Jurkat, Clone E6-1 (cell line): ENCODE results near the gene KAT2A.

Experiments used
- DNase-seq: peaks from one replicate; pipeline ENCODE4 v3.0.0-alpha.2; 2011; ENCODE audit warnings: low read depth, low spot score
- H3K4me3 ChIP-seq: 2 replicates; pipeline ENCODE4 v1.5.1; 2011; ENCODE audit warnings: mild to moderate bottlenecking, low read length, control low read depth, moderate library complexity

Gene KAT2A

GRCh38 chr17:42136654-42137051 lies 15.5 kb upstream of the KAT2A start:
- H3K4me3 ChIP-seq = no peak overlapping the region
- DNase-seq = no peak

GRCh38 chr17:42135664-42136653 lies 14.8 kb upstream of the KAT2A start:
- no peak overlapping the region for H3K4me3 ChIP-seq
- DNase-seq = no peak

- no peak for DNase-seq
- H3K4me3 ChIP-seq = no peak overlapping the region
These were observed 14.0 kb upstream of the KAT2A start for GRCh38 chr17:42135151-42135550.

GRCh38 chr17:42133461-42134041 lies 12.4 kb upstream of the KAT2A start:
- peak; percentile 92 for DNase-seq
- H3K4me3 ChIP-seq = no peak overlapping the region

DNA sequence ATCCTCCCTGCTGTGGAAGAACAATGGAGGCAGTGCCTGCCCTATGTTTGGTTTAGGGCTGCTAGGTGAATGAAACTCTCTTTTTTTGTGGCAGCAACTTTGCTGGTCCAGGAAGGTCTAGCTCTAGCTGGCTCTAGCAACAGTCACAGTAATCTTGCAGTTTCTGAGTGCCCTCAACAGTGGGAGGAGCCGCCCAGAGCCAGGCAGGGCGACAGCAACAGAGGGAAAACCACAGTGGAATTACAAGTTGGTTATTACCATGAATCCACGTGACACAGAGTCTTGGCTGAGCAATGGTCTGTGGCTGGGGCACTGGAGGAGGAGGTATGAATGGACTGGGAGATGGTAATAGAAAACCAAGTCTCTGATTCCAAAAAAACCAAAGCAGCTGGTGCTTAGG lies 11.8 kb upstream of the KAT2A start:
- H3K4me3 ChIP-seq = no peak overlapping the region
- DNase-seq = peak; percentile 51

- no peak for DNase-seq
- H3K4me3 ChIP-seq = no peak overlapping the region
These were observed 10.8 kb upstream of the KAT2A start for GRCh38 chr17:42131981-42132432.

- no peak for DNase-seq
- no peak overlapping the region for H3K4me3 ChIP-seq
These were observed 10.1 kb upstream of the KAT2A start for GRCh38 chr17:42131232-42131631.

DNA sequence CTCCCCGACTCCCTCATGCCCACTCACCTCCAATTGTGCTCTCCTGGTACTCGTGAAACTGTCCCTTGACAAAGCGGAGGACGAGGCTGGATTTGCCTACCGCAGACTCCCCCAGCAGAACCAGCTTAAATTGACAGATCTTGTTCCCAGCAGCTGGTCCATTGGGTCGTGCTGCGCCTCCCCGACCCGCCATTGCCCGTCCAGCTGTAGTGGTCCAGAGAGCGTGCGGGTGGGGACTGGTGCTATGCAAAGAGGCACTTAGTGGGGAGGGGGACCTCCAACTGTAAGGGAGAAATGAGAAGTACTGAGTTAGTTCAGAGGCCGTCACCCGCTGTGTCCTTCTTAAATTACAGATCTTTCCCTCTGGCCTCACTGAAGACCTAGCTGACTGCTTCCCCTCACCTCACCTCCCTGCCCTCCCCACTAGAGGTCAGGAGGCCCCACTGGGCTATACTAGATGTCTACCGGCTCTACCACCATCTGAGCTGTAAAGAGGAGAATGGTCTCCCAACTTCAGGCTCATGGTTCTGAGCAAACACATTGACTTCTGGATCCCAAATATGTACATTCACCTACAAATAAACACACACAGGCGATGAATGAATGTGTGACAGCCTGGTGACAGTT lies 9.3 kb upstream of the KAT2A start:
- H3K4me3 ChIP-seq = no peak overlapping the region
- DNase-seq = no peak

GRCh38 chr17:42129109-42129837 lies 8.1 kb upstream of the KAT2A start:
- DNase-seq = no peak
- no peak overlapping the region for H3K4me3 ChIP-seq

DNA sequence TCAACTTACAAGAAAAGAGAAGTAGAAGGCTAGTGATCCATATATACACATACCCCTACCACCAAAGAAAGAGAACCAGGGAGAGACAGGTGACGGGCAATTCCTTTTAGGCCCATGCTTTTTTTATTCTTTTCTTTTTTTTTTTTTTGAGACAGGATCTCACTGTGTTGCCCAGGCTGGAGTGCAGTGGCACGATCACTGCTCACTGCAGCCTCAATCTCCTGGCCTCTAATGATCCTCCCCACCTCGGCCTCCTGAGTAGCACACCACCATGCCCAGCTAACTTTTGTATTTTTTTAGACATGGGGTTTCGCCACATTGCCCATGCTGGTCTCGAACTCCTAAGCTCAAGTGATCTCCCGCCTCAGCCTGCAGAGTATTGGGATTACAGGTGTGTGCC lies 6.2 kb upstream of the KAT2A start:
- no peak overlapping the region for H3K4me3 ChIP-seq
- DNase-seq = no peak

- DNase-seq = no peak
- H3K4me3 ChIP-seq = no peak overlapping the region
These were observed 5.7 kb upstream of the KAT2A start for GRCh38 chr17:42126836-42127235.

- DNase-seq = no peak
- no peak overlapping the region for H3K4me3 ChIP-seq
These were observed 4.4 kb upstream of the KAT2A start for GRCh38 chr17:42125565-42125964.

DNA sequence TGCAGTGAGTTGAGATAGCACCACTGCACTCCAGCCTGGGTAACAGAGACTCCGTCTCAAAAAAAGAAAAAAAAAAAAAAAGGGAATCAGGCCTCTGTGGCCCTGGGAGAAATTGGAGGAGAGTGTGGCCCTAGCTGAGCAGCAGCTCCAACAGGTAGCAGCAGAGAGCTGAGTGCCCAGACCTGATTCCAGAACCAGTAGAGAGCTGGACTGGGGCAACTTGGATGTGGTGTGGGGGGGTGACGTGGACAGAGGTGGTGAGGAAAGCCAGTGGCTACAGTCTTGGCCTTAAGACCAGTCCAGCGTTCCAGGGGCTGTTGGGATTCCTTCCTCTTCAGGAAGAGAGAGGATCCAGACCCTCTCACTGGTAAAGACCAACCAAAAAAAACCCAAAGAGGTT lies 3.1 kb upstream of the KAT2A start:
- no peak for DNase-seq
- H3K4me3 ChIP-seq = no peak overlapping the region

GRCh38 chr17:42122371-42123303 lies 1.5 kb upstream of the KAT2A start, which contains the start of gene HSPB9:
Gene HSPB9 (plus strand): TSS chr17:42122804. CDS start chr17:42122851, 47 bp downstream.
- DNase-seq = no peak

GRCh38 chr17:42120161-42120769 lies 902 bp downstream of the KAT2A start:
- no peak for DNase-seq

More at GRCh38 chr17:42122371-42123303, 1.5 kb upstream of the KAT2A start, which contains the start of gene HSPB9:
- peak within 1 kb of the TSS; percentile 59 for H3K4me3 ChIP-seq

DNA sequence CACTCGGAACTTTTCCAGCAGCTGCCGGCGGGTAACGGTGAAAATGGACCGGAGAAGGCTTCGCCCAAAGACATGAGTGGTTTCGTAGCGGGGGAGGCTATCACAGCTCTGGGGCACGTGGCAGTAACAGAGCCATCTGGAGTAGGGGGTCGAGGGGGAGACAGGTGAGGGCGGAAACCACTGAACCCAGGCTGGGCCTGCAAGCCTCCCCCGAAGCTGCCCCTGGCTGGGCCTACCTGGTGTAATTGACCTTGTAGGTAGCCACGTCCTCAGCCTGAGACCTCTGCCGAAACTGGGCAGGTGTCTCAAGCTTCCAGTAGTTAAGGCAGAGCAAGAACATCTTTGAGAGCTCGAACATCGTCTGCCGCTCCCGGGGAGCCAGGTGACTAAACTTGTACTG lies 1.9 kb downstream of the KAT2A start:
- no peak overlapping the region for H3K4me3 ChIP-seq
- DNase-seq = no peak

More at GRCh38 chr17:42120161-42120769, 902 bp downstream of the KAT2A start:
- H3K4me3 ChIP-seq = peak overlapping the region; percentile 59

- no peak for DNase-seq
- no peak overlapping the region for H3K4me3 ChIP-seq
These were observed 2.6 kb downstream of the KAT2A start for GRCh38 chr17:42118545-42118944.

DNA sequence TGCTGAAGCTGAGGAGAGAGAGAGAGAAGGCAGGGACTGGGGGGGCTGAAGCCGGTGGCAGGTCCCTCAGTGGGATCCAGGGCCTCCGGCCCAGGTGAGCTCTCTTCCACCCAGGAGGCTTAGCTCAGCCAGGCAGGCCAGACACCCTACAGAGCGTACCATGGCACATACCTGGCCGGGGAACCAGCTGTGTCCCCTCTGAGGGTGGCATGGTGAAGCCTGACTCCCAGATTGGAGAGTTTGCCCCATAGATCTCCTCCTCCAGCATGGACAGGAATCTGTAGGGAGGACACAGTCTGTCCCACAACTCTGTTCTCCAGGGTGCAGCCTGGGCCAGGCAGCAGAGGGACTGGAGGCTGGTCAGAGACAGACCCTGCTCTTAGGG lies 3.0 kb downstream of the KAT2A start:
- no peak overlapping the region for H3K4me3 ChIP-seq
- DNase-seq = no peak
